Measurements from ENCODE around the gene MYH14. TPM values are rescaled to one million over a fixed set of nuclear protein-coding genes. Genes with fewer than 3 reads are reported as not detected.

MYH14 gene
- total and polyA plus RNA-seq, 10 of the 15 experiments (the other 5 are each of a cell fraction or from before 2014, with no cell fraction given) = 0.06 to 0.69 (median 0.15) TPM; not detected in 4

DNA sequence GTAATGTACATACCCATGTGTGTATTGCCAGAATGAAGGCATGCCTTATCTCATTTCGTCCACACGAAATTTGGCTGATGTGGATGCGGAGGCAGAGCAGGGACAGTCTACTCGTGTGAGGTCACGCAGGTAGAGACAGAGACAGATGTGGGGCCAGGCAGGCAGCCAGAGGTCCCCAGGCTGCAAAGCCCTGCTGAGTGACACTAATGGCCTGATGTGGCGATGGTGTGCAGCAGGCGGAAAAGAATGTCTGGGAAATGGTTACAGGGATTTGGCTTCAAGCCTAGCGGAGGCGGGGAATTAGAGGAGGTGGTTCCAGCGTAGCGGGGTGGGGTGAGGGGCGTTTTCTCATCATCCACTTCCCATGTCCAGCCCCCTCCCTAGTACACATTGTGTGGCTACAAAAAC is 36.1 kb upstream of the MYH14 start:
- H2AFZ ChIP-seq (ENCODE audit: control insufficient read depth, low read depth, low read length) = no peak overlapping the region
- H3K27me3 ChIP-seq (replicated peaks in 1 of 2; ENCODE audit: control insufficient read depth in 2 of 2, insufficient read depth in 2 of 2, low read length in 1 of 2) = no peaks in the 10 kb centered on the region
- no peak overlapping the region for H3K4me3 ChIP-seq
- TF ChIP-seq, protein P1, sequence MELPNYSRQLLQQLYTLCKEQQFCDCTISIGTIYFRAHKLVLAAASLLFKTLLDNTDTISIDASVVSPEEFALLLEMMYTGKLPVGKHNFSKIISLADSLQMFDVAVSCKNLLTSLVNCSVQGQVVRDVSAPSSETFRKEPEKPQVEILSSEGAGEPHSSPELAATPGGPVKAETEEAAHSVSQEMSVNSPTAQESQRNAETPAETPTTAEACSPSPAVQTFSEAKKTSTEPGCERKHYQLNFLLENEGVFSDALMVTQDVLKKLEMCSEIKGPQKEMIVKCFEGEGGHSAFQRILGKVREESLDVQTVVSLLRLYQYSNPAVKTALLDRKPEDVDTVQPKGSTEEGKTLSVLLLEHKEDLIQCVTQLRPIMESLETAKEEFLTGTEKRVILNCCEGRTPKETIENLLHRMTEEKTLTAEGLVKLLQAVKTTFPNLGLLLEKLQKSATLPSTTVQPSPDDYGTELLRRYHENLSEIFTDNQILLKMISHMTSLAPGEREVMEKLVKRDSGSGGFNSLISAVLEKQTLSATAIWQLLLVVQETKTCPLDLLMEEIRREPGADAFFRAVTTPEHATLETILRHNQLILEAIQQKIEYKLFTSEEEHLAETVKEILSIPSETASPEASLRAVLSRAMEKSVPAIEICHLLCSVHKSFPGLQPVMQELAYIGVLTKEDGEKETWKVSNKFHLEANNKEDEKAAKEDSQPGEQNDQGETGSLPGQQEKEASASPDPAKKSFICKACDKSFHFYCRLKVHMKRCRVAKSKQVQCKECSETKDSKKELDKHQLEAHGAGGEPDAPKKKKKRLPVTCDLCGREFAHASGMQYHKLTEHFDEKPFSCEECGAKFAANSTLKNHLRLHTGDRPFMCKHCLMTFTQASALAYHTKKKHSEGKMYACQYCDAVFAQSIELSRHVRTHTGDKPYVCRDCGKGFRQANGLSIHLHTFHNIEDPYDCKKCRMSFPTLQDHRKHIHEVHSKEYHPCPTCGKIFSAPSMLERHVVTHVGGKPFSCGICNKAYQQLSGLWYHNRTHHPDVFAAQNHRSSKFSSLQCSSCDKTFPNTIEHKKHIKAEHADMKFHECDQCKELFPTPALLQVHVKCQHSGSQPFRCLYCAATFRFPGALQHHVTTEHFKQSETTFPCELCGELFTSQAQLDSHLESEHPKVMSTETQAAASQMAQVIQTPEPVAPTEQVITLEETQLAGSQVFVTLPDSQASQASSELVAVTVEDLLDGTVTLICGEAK (IDR thresholded peaks at IDR 0.05; ENCODE audit: borderline replicate concordance) = no peak
- no peak for TF ChIP-seq ESRRA (IDR thresholded peaks at IDR 0.05; ENCODE audit: low read length)
- no peak for TF ChIP-seq SMAD5 (IDR thresholded peaks at IDR 0.05; ENCODE audit: low read depth)
- no peak for TF ChIP-seq RUNX3 (IDR thresholded peaks at IDR 0.05; ENCODE audit: low read length)
- TF ChIP-seq IKZF1 (conservative IDR thresholded peaks at IDR 0.05) = no peak
- TF ChIP-seq KDM1A (IDR thresholded peaks at IDR 0.05; ENCODE audit: borderline replicate concordance) = no peak
- TF ChIP-seq SREBF2 (IDR thresholded peaks at IDR 0.05; ENCODE audit: low read length) = no peak
- TF ChIP-seq SIX5 (IDR thresholded peaks at IDR 0.05; ENCODE audit: low read depth, low read length, severe bottlenecking) = no peak
- TF ChIP-seq NFIC (IDR thresholded peaks at IDR 0.05; ENCODE audit: low read depth, low read length) = no peak
- TF ChIP-seq MEF2A (IDR thresholded peaks at IDR 0.05; ENCODE audit: insufficient read depth, low read depth, low read length) = no peak
- no peak overlapping the region for H3K27ac ChIP-seq (ENCODE audit: control insufficient read depth, insufficient read depth)
- no peak overlapping the region for H3K9ac ChIP-seq (ENCODE audit: control insufficient read depth, insufficient read depth, low read length)
- H3K36me3 ChIP-seq (ENCODE audit: control insufficient read depth in 2 of 2, insufficient read depth in 2 of 2, low read length in 1 of 2) = no peaks in the 10 kb centered on the region; a peak in 1 of 4 replicates
- ChIA-PET RAD21 (ENCODE audit: unreplicated experiment) (no interaction called here), CTCF (interaction anchor here (2.0 to 2.7 kb wide), 2 partner anchors 69 to 91 kb away, joined by 7 to 13 read pairs; no protein-coding TSS in a partner anchor), POLR2A (no interaction called here), SMC1A (ENCODE audit: uncharacterized antibody, unreplicated experiment) (interaction anchor here (1.2 kb wide), 1 partner anchor 16 kb away, joined by 3 read pairs; no protein-coding TSS in a partner anchor)
- no peak for DNase-seq (ENCODE audit: low read depth, low spot score)
- H3K9me3 ChIP-seq (replicated peaks; ENCODE audit: control insufficient read depth, insufficient read depth, low read length) = no peaks in the 10 kb centered on the region; the same call in 2 of the 3 replicates
- no peaks in the 10 kb centered on the region for H4K20me1 ChIP-seq (ENCODE audit: control insufficient read depth, insufficient read depth)
- no peak overlapping the region for H3K4me2 ChIP-seq (ENCODE audit: control insufficient read depth, insufficient read depth)
- FAIRE-seq = no peak
- H3K4me1 ChIP-seq (ENCODE audit: control insufficient read depth, insufficient read depth, low read length) = no peaks in the 10 kb centered on the region
- intact Hi-C loops (cut with micrococcal nuclease; ENCODE audit: unreplicated experiment) (loop anchor here (5.0 kb wide), 1 partner anchor 90 kb away; no protein-coding TSS in a partner anchor), in situ Hi-C loops (cut with MboI) (no loop called here)
- BruUV-seq (replicated peaks) = no TSS peak
- 56% methylated on average over 12 of the region's 12 CpGs for WGBS (ENCODE audit: insufficient coverage, insufficient replicate concordance, low lambda C conversion rate, missing lambda C conversion rate)
- no peak for ATAC-seq
- no peaks in the 10 kb centered on the region for H3K79me2 ChIP-seq (ENCODE audit: control insufficient read depth, insufficient read depth, low read length)

All from GM12878 (cell line).